ENCODE results near the gene RBM33.

- TF ChIP-seq CTCF (conservative IDR thresholded peaks at IDR 0.05) (no peak), ZFX (IDR thresholded peaks at IDR 0.05) (no peak)
Observed at GRCh38 chr7:155731380-155731779, 86.9 kb downstream of the RBM33 start.

All from C4-2B (cell line).